Glomerular endothelial cell (primary cell): Measurements from ENCODE around the gene BARX1. TPM values are rescaled to one million over a fixed set of nuclear protein-coding genes. Genes with fewer than 3 reads are reported as not detected.
"Not testable (repeated sequence)": the region's sequence is repeated elsewhere in the genome, so short reads cannot be mapped to it uniquely, and the experiment has no call there.

Experiments
- DNase-seq: peaks from one replicate; pipeline ENCODE4 v3.0.0-alpha.2; 2011; ENCODE audit warnings: low read depth, low spot score; ENCODE audit errors: extremely low read depth
- total RNA-seq: library from RNA; depleted of rRNA; stranded (reverse); fragments of >200 nt; gene quantifications from 2 replicates; pipeline ENCODE4 v1.2.3, GENCODE V29; 2015

The BARX1 gene
- total RNA-seq, 1 donor from 2014 or later: not detected

GRCh38 chr9:93952784-93953495 lies 2.2 kb downstream of the BARX1 start:
- DNase-seq: no peak

- no peak for DNase-seq
Observed at GRCh38 chr9:93952119-93952783, 2.9 kb downstream of the BARX1 start.

GRCh38 chr9:93951655-93952118 lies 3.5 kb downstream of the BARX1 start:
- DNase-seq: no peak

- no peak for DNase-seq
Observed at GRCh38 chr9:93950619-93951601, 4.2 kb downstream of the BARX1 start.

GRCh38 chr9:93949694-93950449 lies 5.3 kb downstream of the BARX1 start:
- no peak for DNase-seq

- DNase-seq: no peak
Observed at GRCh38 chr9:93949073-93949693, 6.0 kb downstream of the BARX1 start.

GRCh38 chr9:93948441-93949072 lies 6.6 kb downstream of the BARX1 start:
- DNase-seq: no peak

- no peak for DNase-seq
Observed at GRCh38 chr9:93947409-93948070, 7.6 kb downstream of the BARX1 start.

- no peak for DNase-seq
Observed at GRCh38 chr9:93946338-93946712, 8.8 kb downstream of the BARX1 start.

- no peak for DNase-seq
Observed at GRCh38 chr9:93945400-93946337, 9.5 kb downstream of the BARX1 start.

GRCh38 chr9:93944011-93944410 lies 11.1 kb downstream of the BARX1 start:
- DNase-seq: no peak

GRCh38 chr9:93942161-93942560 lies 13.0 kb downstream of the BARX1 start:
- DNase-seq: peak; percentile 18

GRCh38 chr9:93941493-93941892 lies 13.7 kb downstream of the BARX1 start:
- DNase-seq: no peak

GRCh38 chr9:93940951-93941350 lies 14.2 kb downstream of the BARX1 start:
- DNase-seq: no peak

- not testable (repeated sequence) for DNase-seq
Observed at GRCh38 chr9:93939589-93939988, 15.6 kb downstream of the BARX1 start.

- no peak for DNase-seq
Observed at GRCh38 chr9:93937193-93937592, 18.0 kb downstream of the BARX1 start.

GRCh38 chr9:93931905-93932304 lies 23.2 kb downstream of the BARX1 start:
- no peak for DNase-seq

GRCh38 chr9:93930070-93930469 lies 25.1 kb downstream of the BARX1 start:
- no peak for DNase-seq
